ENCODE measurements around the gene CDV3. TPM values are rescaled to one million over a fixed set of nuclear protein-coding genes. Genes with fewer than 3 reads are reported as not detected.

CDV3 gene, protein sequence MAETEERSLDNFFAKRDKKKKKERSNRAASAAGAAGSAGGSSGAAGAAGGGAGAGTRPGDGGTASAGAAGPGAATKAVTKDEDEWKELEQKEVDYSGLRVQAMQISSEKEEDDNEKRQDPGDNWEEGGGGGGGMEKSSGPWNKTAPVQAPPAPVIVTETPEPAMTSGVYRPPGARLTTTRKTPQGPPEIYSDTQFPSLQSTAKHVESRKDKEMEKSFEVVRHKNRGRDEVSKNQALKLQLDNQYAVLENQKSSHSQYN
- total RNA-seq: 268 and 308 TPM in 2 replicates

DNA sequence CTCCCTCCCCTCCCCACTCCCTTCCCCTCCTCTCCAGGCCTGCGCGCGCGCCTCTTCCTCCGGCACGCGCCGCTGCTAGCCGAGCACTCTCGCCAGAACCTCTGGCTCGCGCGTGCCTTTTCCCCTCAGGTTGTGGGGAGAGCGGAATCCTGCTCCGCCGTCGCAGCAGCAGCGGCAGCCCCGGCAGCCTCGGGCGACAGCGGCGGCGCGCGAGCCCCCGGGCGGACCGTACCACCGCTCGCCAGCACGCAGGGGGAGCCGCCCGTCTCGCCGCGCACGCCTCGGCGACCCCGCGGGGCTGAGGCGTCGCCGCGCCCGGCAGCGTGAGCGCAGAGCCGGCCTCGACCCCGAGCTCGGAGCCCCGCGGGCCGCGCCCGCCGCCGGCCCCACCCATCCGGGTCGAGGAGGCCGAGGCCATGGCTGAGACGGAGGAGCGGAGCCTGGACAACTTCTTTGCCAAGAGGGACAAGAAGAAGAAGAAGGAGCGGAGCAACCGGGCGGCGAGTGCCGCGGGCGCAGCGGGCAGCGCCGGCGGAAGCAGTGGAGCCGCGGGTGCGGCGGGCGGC lies at the start of gene CDV3:
TSS of gene CDV3 (plus strand) at position 58 of the 566 bp plus-strand sequence. CDS start at position 417, 359 bp downstream.

Other genes starting within 250 kb of the CDV3 start
- gene BFSP2, start 173.6 kb upstream of the CDV3 start, total RNA-seq: not detected in 2 replicates
- 16.1 and 22.9 TPM in 2 replicates for gene TOPBP1, start 88.3 kb downstream of the CDV3 start, total RNA-seq
- 0.21 and 0.34 TPM in 2 replicates for gene TF, start 172.7 kb downstream of the CDV3 start, total RNA-seq
- gene SRPRB, start 232.1 kb downstream of the CDV3 start, total RNA-seq: 96.7 and 158 TPM in 2 replicates

Data from nasal cavity respiratory epithelium epithelial cell of viscerocranial mucosa (primary cell).